GM21515 (cell line): ENCODE data around the gene ZBTB1.
"Not testable (repeated sequence)": the region's sequence is repeated elsewhere in the genome, so short reads cannot be mapped to it uniquely, and the experiment has no call there.

Experiments
- ATAC-seq: cut with Tn5 transposase; IDR thresholded peaks from one replicate; pipeline ENCODE4 v1.9.1; 2021; ENCODE audit not compliant: unreplicated experiment

ZBTB1 gene

DNA sequence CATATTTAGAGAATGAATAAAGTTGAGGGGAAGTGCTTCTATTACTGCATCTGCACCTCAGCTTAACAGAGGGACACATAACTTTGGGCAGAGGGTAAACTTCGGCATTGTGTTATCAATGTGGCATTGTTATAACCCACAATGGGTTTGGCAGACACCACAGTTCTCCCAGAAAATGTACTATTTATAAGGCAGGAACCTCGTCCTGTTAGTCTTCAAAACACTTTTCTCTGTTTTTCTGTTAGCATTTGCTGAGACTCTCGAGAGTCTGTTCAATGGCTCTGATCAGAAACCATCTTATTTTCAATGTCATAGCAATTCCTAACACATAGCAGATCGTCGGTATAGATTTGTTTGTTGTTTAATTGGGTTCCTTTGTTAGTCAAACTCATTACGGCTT, 59.1 kb downstream of the ZBTB1 start:
- no peak for ATAC-seq

DNA sequence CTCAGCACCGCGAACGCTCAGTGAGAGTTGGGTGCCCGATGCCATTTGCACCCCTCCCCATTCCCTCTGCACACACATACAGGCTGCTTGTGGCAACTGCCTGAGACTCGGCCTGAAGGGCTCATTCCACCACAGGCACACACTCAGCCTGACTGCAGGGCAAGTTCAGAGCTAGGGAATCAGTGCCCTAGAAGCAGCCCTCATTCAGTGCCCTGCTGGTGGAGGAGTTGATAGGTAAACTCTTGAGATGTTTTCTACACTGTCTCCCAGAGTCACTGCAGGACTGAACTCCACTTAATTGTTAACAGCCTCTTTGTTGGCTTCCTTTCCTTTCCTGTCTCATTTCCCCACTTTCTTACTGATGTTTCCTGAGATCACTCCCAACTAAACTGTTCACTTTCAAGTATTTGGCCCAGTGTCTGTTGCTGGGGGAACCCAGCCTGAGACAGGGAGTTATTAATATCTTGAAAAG, 62.1 kb downstream of the ZBTB1 start:
- ATAC-seq = no peak

DNA sequence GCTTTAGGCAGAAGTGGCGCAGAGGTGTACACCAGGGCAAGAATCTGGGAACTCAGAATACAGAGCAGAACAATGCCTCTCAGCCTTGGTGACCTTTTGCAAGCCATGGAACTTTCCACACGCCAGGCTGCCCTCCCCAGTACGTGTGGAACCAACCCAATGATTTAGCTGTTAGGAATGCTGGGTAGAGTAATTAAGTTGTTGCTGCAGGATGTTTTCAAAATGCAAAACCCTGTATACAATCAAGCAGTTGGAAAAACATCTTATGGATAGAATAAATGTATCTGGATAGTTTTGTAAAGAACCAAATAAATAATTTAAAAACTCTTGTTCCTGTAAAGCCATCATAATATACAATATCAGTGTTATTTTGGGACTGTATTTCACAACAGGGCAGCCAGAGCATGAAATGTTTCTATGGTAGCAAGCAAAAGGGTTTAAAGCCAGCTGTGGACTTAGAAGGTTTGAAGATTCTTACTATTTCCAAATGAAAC, 64.6 kb downstream of the ZBTB1 start:
- no peak for ATAC-seq

GRCh38 chr14:64569646-64570045, 65.1 kb downstream of the ZBTB1 start:
- ATAC-seq = not testable (repeated sequence)

DNA sequence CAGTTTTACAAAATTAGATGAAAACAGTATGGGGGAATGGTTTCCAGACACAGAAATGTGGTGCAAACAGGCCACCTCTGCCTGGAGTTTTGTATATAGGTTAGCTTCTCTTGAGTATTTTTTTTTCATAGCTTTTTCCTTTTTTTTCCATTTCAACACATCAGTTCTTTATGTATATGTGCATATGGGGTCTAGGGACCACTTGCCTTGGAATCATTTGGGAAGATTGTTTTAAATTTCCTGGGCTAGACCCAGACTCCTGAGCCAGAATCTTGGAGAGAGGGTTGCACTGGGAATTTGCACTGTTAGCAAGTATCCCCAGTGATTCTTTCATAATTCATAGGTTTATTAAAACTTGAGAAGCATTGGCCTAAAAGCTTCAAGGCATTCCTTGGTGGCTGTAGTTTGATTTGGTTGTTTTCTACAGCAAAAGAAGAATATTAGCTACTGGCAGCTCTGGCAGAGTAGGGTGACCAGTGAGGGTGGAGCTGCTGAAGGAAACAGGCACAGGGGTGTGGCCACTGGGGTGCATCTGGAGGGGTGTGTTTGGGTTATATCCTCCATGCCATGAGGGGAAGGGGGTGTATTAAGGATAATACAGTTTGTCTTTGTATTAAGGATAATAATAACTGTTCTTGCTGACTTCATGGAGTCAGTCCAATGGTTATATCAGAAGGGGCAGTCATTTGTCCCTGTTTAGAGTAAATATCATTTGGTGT, 68.0 kb downstream of the ZBTB1 start:
- no peak for ATAC-seq

DNA sequence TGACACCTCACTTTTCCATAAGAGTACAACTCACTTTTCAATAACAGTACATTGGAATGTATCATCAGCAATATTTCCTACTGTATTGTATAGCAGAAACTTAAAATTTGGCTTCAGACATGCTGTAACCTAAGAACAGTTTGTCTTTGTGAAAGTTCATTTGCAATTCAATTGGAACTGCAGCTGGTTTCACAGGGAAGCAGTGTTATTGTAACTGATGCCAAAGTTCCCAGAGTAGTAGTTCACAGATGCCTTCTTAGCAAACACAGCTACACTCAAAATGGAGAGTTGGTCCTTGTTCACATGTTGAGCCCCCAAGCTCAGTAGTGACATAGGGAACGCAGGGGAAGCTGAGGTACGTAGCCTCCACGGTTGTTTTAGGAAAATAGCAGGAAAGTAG, 68.5 kb downstream of the ZBTB1 start:
- no peak for ATAC-seq
